Motor neuron (in vitro differentiated cells): ENCODE data around the gene LATS2. TPM values are rescaled to one million over a fixed set of nuclear protein-coding genes. Genes with fewer than 3 reads are reported as not detected.

Experiments used
- ATAC-seq, 8 experiments: fragments of 200-7000 bp; cut with Tn5 transposase; replicated peaks in 6 of 8; 2 replicates each; pipeline ENCODE4 v1.8.0; 2021; ENCODE audit warnings: mild to moderate bottlenecking in 8 of 8, moderate library complexity in 8 of 8
- H3K27ac ChIP-seq, 2 donors: fragments of 250-450 bp; sonication (Bioruptor Pico); 2 replicates each; pipeline ENCODE4 v1.9.0; 2021; ENCODE audit warnings: antibody characterized with exemption in 2 of 2, mild to moderate bottlenecking in 2 of 2, moderate library complexity in 1 of 2
- H3K4me1 ChIP-seq, 2 donors: fragments of 250-450 bp; sonication (Bioruptor Pico); replicated peaks in 1 of 2; 2 replicates each; pipeline ENCODE4 v1.6.1; 2021; ENCODE audit warnings: antibody characterized with exemption in 2 of 2, mild to moderate bottlenecking in 2 of 2, moderate library complexity in 1 of 2
- H3K4me3 ChIP-seq, 5 donors: fragments of 250-450 bp; sonication (Bioruptor Pico); 2 replicates each; pipeline ENCODE4 v1.9.0; 2021; ENCODE audit warnings: antibody characterized with exemption in 5 of 5, mild to moderate bottlenecking in 5 of 5, moderate library complexity in 4 of 5
- WGBS, 10 experiments: fragments of 450-650 bp; shearing (Covaris generic); methylation state at CpG; one replicate each; pipeline ENCODE4 v1.0.0; 2022; 5-methylcytosine and 5-hydroxymethylcytosine counted together
- in situ Hi-C, 9 experiments: fragments of 400-800 bp; cut with MboI; loops; one replicate each; pipeline ENCODE4 v1.15.0; 2021; ENCODE audit warnings: low sequenced_read_pairs in 9 of 9, low pct_unique_long_range_greater_than_20kb in 2 of 9; ENCODE audit not compliant: unreplicated experiment in 9 of 9
- total RNA-seq, 8 experiments: library from RNA; unstranded; fragments of 300-600 nt; gene quantifications; 2 replicates each; pipeline versions ENCODE4 v1.2.3 to v1.2.4, GENCODE V29; 2022

Gene LATS2
- total RNA-seq, 8 experiments from 2014 or later: 4.8 to 13.0 (median 9.0) TPM

GRCh38 chr13:20990910-20991525 lies 70.4 kb downstream of the LATS2 start:
- H3K4me3 ChIP-seq: no peak overlapping the region
- in situ Hi-C loops: no loop called here
- no peak overlapping the region for H3K27ac ChIP-seq
- no peaks in the 10 kb centered on the region for H3K4me1 ChIP-seq
- 87 to 100% (median 97%) methylated on average over 2 to 6 of the region's 14 CpGs; no CpG with 5 or more reads in 6 of the 10 experiments for WGBS, 10 experiments
- no peak for ATAC-seq

GRCh38 chr13:20989656-20990321 lies 71.6 kb downstream of the LATS2 start:
- in situ Hi-C loops: no loop called here
- ATAC-seq: no peak
- WGBS, 10 experiments: 85 to 100% (median 100%) methylated on average over 1 to 8 of the region's 9 CpGs; no CpG with 5 or more reads in 2 of the 10 experiments
- H3K4me1 ChIP-seq: no peaks in the 10 kb centered on the region
- H3K4me3 ChIP-seq: no peak overlapping the region
- H3K27ac ChIP-seq: no peak overlapping the region

GRCh38 chr13:20988909-20989655 lies 72.3 kb downstream of the LATS2 start:
- Histone ChIP-seq H3K27ac (no peak overlapping the region), H3K4me3 (no peak overlapping the region), H3K4me1 (no peaks in the 10 kb centered on the region)
- in situ Hi-C loops: no loop called here
- WGBS, 10 experiments: 50 to 97% (median 86%) methylated on average over 1 to 14 of the region's 44 CpGs; no CpG with 5 or more reads in 5 of the 10 experiments
- ATAC-seq: no peak

- Histone ChIP-seq H3K4me1 (no peaks in the 10 kb centered on the region), H3K4me3 (no peak overlapping the region), H3K27ac (no peak overlapping the region)
- in situ Hi-C loops: no loop called here
- WGBS, 10 experiments: 80 to 100% (median 95%) methylated on average over 1 to 22 of the region's 87 CpGs; no CpG with 5 or more reads in 5 of the 10 experiments
- no peak for ATAC-seq
These were observed 73.1 kb downstream of the LATS2 start for GRCh38 chr13:20988033-20988908.

GRCh38 chr13:20987599-20987998 lies 73.8 kb downstream of the LATS2 start:
- in situ Hi-C loops: no loop called here
- no peak overlapping the region for H3K27ac ChIP-seq
- H3K4me3 ChIP-seq: no peak overlapping the region
- no peak for ATAC-seq
- WGBS, 10 experiments: 88 to 100% (median 97%) methylated on average over 1 to 9 of the region's 11 CpGs; no CpG with 5 or more reads in 2 of the 10 experiments
- H3K4me1 ChIP-seq: no peaks in the 10 kb centered on the region

GRCh38 chr13:20984879-20985278 lies 76.5 kb downstream of the LATS2 start:
- in situ Hi-C loops: no loop called here
- no peak overlapping the region for H3K4me3 ChIP-seq
- 58 to 93% (median 88%) methylated on average over 2 of the region's 2 CpGs; no CpG with 5 or more reads in 4 of the 10 experiments for WGBS, 10 experiments
- ATAC-seq: no peak
- no peaks in the 10 kb centered on the region for H3K4me1 ChIP-seq
- H3K27ac ChIP-seq: no peak overlapping the region

- no peak overlapping the region for H3K27ac ChIP-seq
- WGBS, 10 experiments: 92 to 100% (median 97%) methylated on average over 1 to 9 of the region's 11 CpGs; no CpG with 5 or more reads in 3 of the 10 experiments
- in situ Hi-C loops: no loop called here
- H3K4me3 ChIP-seq: no peak overlapping the region
- ATAC-seq: no peak
- no peaks in the 10 kb centered on the region for H3K4me1 ChIP-seq
These were observed 78.0 kb downstream of the LATS2 start for GRCh38 chr13:20983386-20983785.

- H3K27ac ChIP-seq: no peak overlapping the region
- in situ Hi-C loops: no loop called here
- no peak for ATAC-seq
- no peaks in the 10 kb centered on the region for H3K4me1 ChIP-seq
- no peak overlapping the region for H3K4me3 ChIP-seq
- 0 to 100% (median 94%) methylated on average over 1 to 7 of the region's 18 CpGs; no CpG with 5 or more reads in 1 of the 10 experiments for WGBS, 10 experiments
These were observed 79.9 kb downstream of the LATS2 start for GRCh38 chr13:20981370-20982095.

GRCh38 chr13:20980899-20981298 lies 80.5 kb downstream of the LATS2 start:
- H3K4me3 ChIP-seq: no peak overlapping the region
- no peaks in the 10 kb centered on the region for H3K4me1 ChIP-seq
- no peak for ATAC-seq
- no peak overlapping the region for H3K27ac ChIP-seq
- in situ Hi-C loops: no loop called here
- WGBS, 10 experiments: 80 to 100% (median 96%) methylated on average over 1 to 4 of the region's 4 CpGs; no CpG with 5 or more reads in 5 of the 10 experiments

- Histone ChIP-seq H3K4me1 (no peaks in the 10 kb centered on the region), H3K4me3 (no peak overlapping the region), H3K27ac (no peak overlapping the region)
- in situ Hi-C loops: no loop called here
- 80 to 100% (median 93%) methylated on average over 1 to 4 of the region's 5 CpGs; no CpG with 5 or more reads in 3 of the 10 experiments for WGBS, 10 experiments
- no peak for ATAC-seq
These were observed 81.0 kb downstream of the LATS2 start for GRCh38 chr13:20980430-20980829.

GRCh38 chr13:20977394-20977793 lies 84.0 kb downstream of the LATS2 start:
- H3K27ac ChIP-seq: no peak overlapping the region
- 89 to 100% (median 100%) methylated on average over 1 to 2 of the region's 2 CpGs for WGBS, 10 experiments
- ATAC-seq: no peak
- no peak overlapping the region for H3K4me3 ChIP-seq
- in situ Hi-C loops: no loop called here
- no peaks in the 10 kb centered on the region for H3K4me1 ChIP-seq

GRCh38 chr13:20974981-20975585 lies 86.3 kb downstream of the LATS2 start:
- Histone ChIP-seq H3K4me3 (no peak overlapping the region), H3K27ac (no peak overlapping the region), H3K4me1 (no peaks in the 10 kb centered on the region)
- 80 to 100% (median 94%) methylated on average over 1 to 16 of the region's 20 CpGs; no CpG with 5 or more reads in 4 of the 10 experiments for WGBS, 10 experiments
- ATAC-seq: no peak
- in situ Hi-C loops: loop anchor here in 1 of 9 experiments (25.0 kb wide), 1 partner anchor 512 kb away; no protein-coding TSS in a partner anchor
